Activated T-cell treated with anti-CD3 and anti-CD28 coated beads, Interleukin-2, amount 50 U/mL, for 72 hours (primary cell): ENCODE measurements around the gene PRKCH. TPM values are rescaled to one million over a fixed set of nuclear protein-coding genes. Genes with fewer than 3 reads are reported as not detected.
"Not testable (repeated sequence)": the region's sequence is repeated elsewhere in the genome, so short reads cannot be mapped to it uniquely, and the experiment has no call there.

ENCODE experiments used
- ATAC-seq, 2 donors: fragments of 150-1000 bp; cut with Tn5 transposase; replicated peaks in 1 of 2; 2 replicates each; pipeline ENCODE4 v1.10.0; 2021; ENCODE audit warnings: moderate library complexity in 2 of 2, mild to moderate bottlenecking in 1 of 2
- DNase-seq, 2 donors: peaks; one replicate each; pipeline ENCODE4 v3.0.0; 2021 to 2022; ENCODE audit warnings: mixed read lengths in 1 of 2
- H3K27ac Mint-ChIP-seq: one replicate; pipeline ENCODE4 v1.8.0; 2022; ENCODE audit warnings: mild to moderate bottlenecking, moderate library complexity, mixed read lengths
- H3K27me3 Mint-ChIP-seq: one replicate; pipeline ENCODE4 v1.8.0; 2022; ENCODE audit warnings: low read depth, mixed read lengths
- H3K36me3 Mint-ChIP-seq, 2 donors: one replicate each; pipeline ENCODE4 v1.8.0; 2022; ENCODE audit warnings: mixed read lengths in 2 of 2, mild to moderate bottlenecking in 1 of 2; ENCODE audit not compliant: insufficient read depth in 2 of 2
- H3K4me1 Mint-ChIP-seq: one replicate; pipeline ENCODE4 v1.8.0; 2022; ENCODE audit warnings: low read depth, mixed read lengths
- H3K4me3 Mint-ChIP-seq, 2 donors: one replicate each; pipeline ENCODE4 v1.8.0; 2022; ENCODE audit warnings: mild to moderate bottlenecking in 2 of 2, mixed read lengths in 2 of 2, moderate library complexity in 2 of 2
- H3K9me3 Mint-ChIP-seq, 2 donors: one replicate each; pipeline ENCODE4 v1.8.0; 2022; ENCODE audit warnings: mixed read lengths in 2 of 2
- total RNA-seq, 2 donors: library from RNA; stranded (reverse); gene quantifications; one replicate each; pipeline ENCODE4 v1.2.3, GENCODE V29; 2022

The PRKCH gene
- total RNA-seq, 2 donors from 2014 or later = 127 to 143 TPM

GRCh38 chr14:61415934-61416333 lies 94.6 kb downstream of the PRKCH start:
- not testable (repeated sequence) for DNase-seq, H3K36me3 Mint-ChIP-seq, H3K4me1 Mint-ChIP-seq, H3K27me3 Mint-ChIP-seq, H3K9me3 Mint-ChIP-seq, ATAC-seq
- H3K27ac Mint-ChIP-seq = peak overlapping the region; percentile 64
- peak overlapping the region; percentile 41 to 60 for H3K4me3 Mint-ChIP-seq

- peak overlapping the region; percentile 64 for H3K27ac Mint-ChIP-seq
- H3K9me3 Mint-ChIP-seq = no peaks in the 10 kb centered on the region
- no peak for DNase-seq
- H3K4me3 Mint-ChIP-seq = peak overlapping the region; percentile 41 to 60
- H3K36me3 Mint-ChIP-seq = peaks cover 0 to 7% of the 10 kb centered on the region in 2 donors
- no peaks in the 10 kb centered on the region for H3K4me1 Mint-ChIP-seq
- peak in 1 of 2 donors; percentile 25 for ATAC-seq
- H3K27me3 Mint-ChIP-seq = no peaks in the 10 kb centered on the region
Measured at GRCh38 chr14:61416591-61416990, 95.2 kb downstream of the PRKCH start.

- peak in 1 of 2 donors; percentile 18 for ATAC-seq
- peak overlapping the region; percentile 41 to 60 for H3K4me3 Mint-ChIP-seq
- no peaks in the 10 kb centered on the region for H3K27me3 Mint-ChIP-seq
- peaks cover 0 to 7% of the 10 kb centered on the region in 2 donors for H3K36me3 Mint-ChIP-seq
- no peaks in the 10 kb centered on the region for H3K4me1 Mint-ChIP-seq
- H3K9me3 Mint-ChIP-seq = no peaks in the 10 kb centered on the region
- peak overlapping the region; percentile 80 for H3K27ac Mint-ChIP-seq
- no peak for DNase-seq
Measured at GRCh38 chr14:61417141-61417540, 95.8 kb downstream of the PRKCH start.

- ATAC-seq (no peak), DNase-seq (no peak)
- H3K27ac Mint-ChIP-seq = peak overlapping the region; percentile 80
- H3K36me3 Mint-ChIP-seq = peaks cover 0 to 10% of the 10 kb centered on the region in 2 donors
- no peaks in the 10 kb centered on the region for H3K9me3 Mint-ChIP-seq
- no peaks in the 10 kb centered on the region for H3K4me1 Mint-ChIP-seq
- peak overlapping the region; percentile 41 to 60 for H3K4me3 Mint-ChIP-seq
- no peaks in the 10 kb centered on the region for H3K27me3 Mint-ChIP-seq
Measured at GRCh38 chr14:61417883-61418455, 96.6 kb downstream of the PRKCH start.

GRCh38 chr14:61418746-61419145 lies 97.4 kb downstream of the PRKCH start:
- H3K4me1 Mint-ChIP-seq = no peaks in the 10 kb centered on the region
- H3K9me3 Mint-ChIP-seq = peaks cover 0 to 4% of the 10 kb centered on the region in 2 donors
- ATAC-seq (no peak), DNase-seq (no peak)
- H3K27me3 Mint-ChIP-seq = no peaks in the 10 kb centered on the region
- H3K36me3 Mint-ChIP-seq = peaks cover 3 to 15% of the 10 kb centered on the region in 2 donors
- H3K4me3 Mint-ChIP-seq = peak overlapping the region; percentile 22 to 60
- H3K27ac Mint-ChIP-seq = peak overlapping the region; percentile 86

GRCh38 chr14:61419201-61419600 lies 97.8 kb downstream of the PRKCH start:
- Mint-ChIP-seq H3K4me3 (peak overlapping the region in 1 of 2 donors; percentile 60), H3K36me3 (peaks cover 5 to 19% of the 10 kb centered on the region in 2 donors), H3K27me3 (no peaks in the 10 kb centered on the region), H3K4me1 (no peaks in the 10 kb centered on the region), H3K9me3 (peaks cover 2 to 8% of the 10 kb centered on the region in 2 donors), H3K27ac (peak overlapping the region; percentile 86)
- ATAC-seq (no peak), DNase-seq (no peak)

GRCh38 chr14:61420326-61420725 lies 98.9 kb downstream of the PRKCH start:
- Mint-ChIP-seq H3K27ac (peak overlapping the region; percentile 61), H3K4me1 (no peaks in the 10 kb centered on the region), H3K36me3 (peaks cover 7 to 29% of the 10 kb centered on the region in 2 donors), H3K27me3 (no peaks in the 10 kb centered on the region), H3K9me3 (peaks cover 4 to 10% of the 10 kb centered on the region in 2 donors), H3K4me3 (peak overlapping the region; percentile 60 to 68)
- ATAC-seq (peak; percentile 63 to 68), DNase-seq (peak; percentile 29 to 47)

GRCh38 chr14:61421212-61421923 lies 100.0 kb downstream of the PRKCH start:
- ATAC-seq (peak; percentile 62 to 67), DNase-seq (no peak)
- H3K9me3 Mint-ChIP-seq = peaks cover 9 to 13% of the 10 kb centered on the region in 2 donors
- peak overlapping the region; percentile 2 to 18 for H3K4me3 Mint-ChIP-seq
- no peaks in the 10 kb centered on the region for H3K27me3 Mint-ChIP-seq
- peaks cover 12 to 36% of the 10 kb centered on the region in 2 donors for H3K36me3 Mint-ChIP-seq
- H3K4me1 Mint-ChIP-seq = peaks cover 9% of the 10 kb centered on the region
- H3K27ac Mint-ChIP-seq = peak overlapping the region; percentile 5

- H3K4me1 Mint-ChIP-seq = peaks cover 56% of the 10 kb centered on the region
- ATAC-seq (no peak), DNase-seq (no peak)
- H3K4me3 Mint-ChIP-seq = peak overlapping the region in 1 of 2 donors; percentile 12
- H3K27ac Mint-ChIP-seq = peak overlapping the region; percentile 49
- H3K9me3 Mint-ChIP-seq = peaks cover 9 to 13% of the 10 kb centered on the region in 2 donors
- H3K27me3 Mint-ChIP-seq = no peaks in the 10 kb centered on the region
- H3K36me3 Mint-ChIP-seq = peaks cover 14 to 40% of the 10 kb centered on the region in 2 donors
Measured at GRCh38 chr14:61426048-61426447, 104.7 kb downstream of the PRKCH start.

- peak; percentile 36 to 43 for ATAC-seq
- H3K36me3 Mint-ChIP-seq = peaks cover 15 to 38% of the 10 kb centered on the region in 2 donors
Measured at GRCh38 chr14:61428261-61428660, 106.9 kb downstream of the PRKCH start.

GRCh38 chr14:61429316-61429715 lies 107.9 kb downstream of the PRKCH start:
- peaks cover 10 to 32% of the 10 kb centered on the region in 2 donors for H3K36me3 Mint-ChIP-seq
- H3K4me1 Mint-ChIP-seq = peaks cover 88% of the 10 kb centered on the region
- ATAC-seq (no peak), DNase-seq (no peak)
- peak overlapping the region; percentile 78 for H3K27ac Mint-ChIP-seq
- H3K27me3 Mint-ChIP-seq = no peaks in the 10 kb centered on the region
- H3K4me3 Mint-ChIP-seq = peak overlapping the region in 1 of 2 donors; percentile 54
- H3K9me3 Mint-ChIP-seq = peaks cover 4 to 6% of the 10 kb centered on the region in 2 donors

More at GRCh38 chr14:61428261-61428660, 106.9 kb downstream of the PRKCH start:
- H3K27me3 Mint-ChIP-seq = no peaks in the 10 kb centered on the region
- peaks cover 9 to 12% of the 10 kb centered on the region in 2 donors for H3K9me3 Mint-ChIP-seq
- H3K4me1 Mint-ChIP-seq = peaks cover 77% of the 10 kb centered on the region
- DNase-seq = no peak
- H3K27ac Mint-ChIP-seq = peak overlapping the region; percentile 78
- H3K4me3 Mint-ChIP-seq = peak overlapping the region in 1 of 2 donors; percentile 54

GRCh38 chr14:61430066-61430757 lies 108.8 kb downstream of the PRKCH start:
- Mint-ChIP-seq H3K27ac (peak overlapping the region; percentile 72), H3K9me3 (peaks cover 3 to 4% of the 10 kb centered on the region in 2 donors), H3K36me3 (peaks cover 8 to 28% of the 10 kb centered on the region in 2 donors), H3K4me3 (peak overlapping the region in 1 of 2 donors; percentile 58), H3K27me3 (no peaks in the 10 kb centered on the region), H3K4me1 (peaks cover 97% of the 10 kb centered on the region)
- ATAC-seq = peak; percentile 25 to 55
- no peak for DNase-seq

- DNase-seq = no peak
- Mint-ChIP-seq H3K36me3 (peaks cover 4 to 20% of the 10 kb centered on the region in 2 donors), H3K4me1 (peaks cover 95% of the 10 kb centered on the region), H3K4me3 (peak overlapping the region; percentile 76 to 96), H3K9me3 (no peaks in the 10 kb centered on the region), H3K27ac (peak overlapping the region; percentile 98), H3K27me3 (no peaks in the 10 kb centered on the region)
- ATAC-seq = no peak
Measured at GRCh38 chr14:61433169-61433568, 111.8 kb downstream of the PRKCH start.
